Measurements from ENCODE around the gene HOXD4.

Gene HOXD4

DNA sequence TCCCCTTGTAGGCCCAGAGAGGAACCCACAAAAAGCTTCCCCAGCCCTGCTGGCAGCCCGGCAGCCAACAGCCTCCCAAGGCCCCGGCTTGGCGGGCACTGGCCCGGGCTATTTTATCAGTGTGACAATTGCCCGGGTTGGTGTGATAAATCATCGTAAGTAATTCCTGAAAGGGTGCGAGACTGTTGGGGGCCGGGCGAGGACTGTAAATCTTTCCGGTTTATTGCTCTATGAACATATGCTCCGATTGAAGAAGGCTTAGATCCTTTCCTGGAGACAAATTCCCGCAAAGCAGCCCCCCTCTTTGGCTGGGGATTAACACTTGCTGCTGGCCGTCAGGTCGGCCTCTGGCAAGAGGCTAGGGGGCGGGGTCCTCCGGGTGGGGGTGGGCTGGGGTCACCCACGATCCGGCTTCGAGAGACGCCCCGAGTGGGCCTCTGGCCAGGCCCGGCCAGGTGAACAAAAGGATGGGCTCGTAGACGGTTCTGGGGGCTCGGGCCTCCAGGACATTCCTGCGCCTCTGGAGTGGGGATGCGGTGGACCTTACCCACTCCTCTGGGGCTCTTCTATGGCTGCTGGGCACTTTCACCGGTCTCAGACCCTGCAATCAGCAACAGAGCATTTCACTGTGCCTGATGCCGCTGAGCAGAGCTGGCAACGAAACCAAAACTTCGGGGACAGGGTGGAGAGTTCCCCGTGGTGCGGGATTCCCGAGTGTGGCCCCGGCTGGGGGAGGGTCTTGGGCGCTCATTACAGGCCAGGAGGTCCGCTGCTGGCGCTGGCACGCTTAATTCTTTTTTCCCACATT lies 7.7 kb downstream of the HOXD4 start:
- peak; percentile 31 to 69 for DNase-seq

DNA sequence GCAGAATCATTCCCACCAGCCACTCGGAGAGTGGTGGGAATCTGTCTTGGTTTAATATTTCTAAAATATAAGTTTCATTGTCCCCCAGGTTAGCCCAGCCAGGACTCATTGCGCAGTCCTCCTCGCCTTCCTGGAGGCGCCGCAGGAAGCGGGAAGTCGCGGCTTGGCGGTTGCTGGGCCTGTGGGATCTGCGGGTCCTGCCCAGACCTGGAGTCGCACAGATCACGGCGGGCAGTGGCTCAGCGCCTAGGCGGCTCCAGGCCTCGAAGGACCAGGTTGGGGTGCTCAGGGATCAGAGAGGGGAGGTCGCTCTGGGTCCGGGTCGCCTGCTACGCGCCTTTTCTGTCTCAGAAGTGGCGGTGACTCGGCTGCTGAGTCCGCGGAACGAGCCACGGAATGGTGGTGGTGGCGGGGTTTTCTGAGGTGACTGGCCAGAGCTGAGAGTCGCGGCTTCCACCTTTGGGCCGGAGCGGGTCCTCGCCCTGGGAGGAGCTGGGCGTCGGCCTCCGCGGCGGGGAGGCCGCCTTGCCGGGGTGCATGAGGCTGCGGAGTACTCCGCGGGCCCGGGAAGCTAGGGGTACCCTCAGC lies 8.4 kb downstream of the HOXD4 start:
- DNase-seq = peak in 1 of 2 experiments; percentile 62

DNA sequence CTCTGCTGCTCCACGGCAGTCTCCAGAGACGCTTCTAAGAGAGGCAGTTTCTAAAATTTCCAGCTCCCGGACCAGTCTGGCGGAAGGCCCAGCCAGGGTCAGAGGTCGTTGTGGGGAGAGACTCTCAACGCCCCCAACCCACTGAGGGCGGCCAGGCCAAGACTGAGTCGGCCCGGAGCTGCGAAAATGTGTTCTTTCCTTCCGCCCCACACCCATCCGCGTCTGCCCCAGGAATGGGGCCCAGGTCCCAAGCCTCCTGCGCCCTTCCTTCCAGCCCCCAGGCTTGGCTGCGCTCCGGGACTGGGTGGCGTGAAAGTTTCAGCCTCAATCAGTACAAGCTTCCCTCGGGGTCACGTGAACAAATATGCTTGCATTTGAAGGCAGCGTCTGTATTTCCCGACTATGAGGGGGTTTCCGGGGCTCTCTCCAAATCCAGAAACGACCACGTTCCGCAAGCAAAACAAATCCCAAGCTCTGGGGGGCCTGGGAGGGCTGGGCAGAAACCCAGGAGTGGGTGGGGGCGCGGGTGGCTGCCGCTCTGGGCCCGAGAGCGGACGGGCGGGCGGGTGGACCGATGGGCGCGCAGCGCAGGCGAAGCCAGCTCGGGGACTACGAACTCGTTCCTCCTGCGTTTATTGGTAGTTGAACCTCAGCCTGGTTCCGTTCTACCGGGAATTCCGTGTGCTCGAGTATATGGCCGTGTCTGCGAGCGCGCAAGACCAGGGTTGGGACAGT lies 9.1 kb downstream of the HOXD4 start:
- peak; percentile 23 to 59 for DNase-seq

- DNase-seq = peak in 1 of 2 experiments; percentile 27
These were observed 9.9 kb downstream of the HOXD4 start for GRCh38 chr2:176160986-176161824.

- no peak for DNase-seq
These were observed 10.7 kb downstream of the HOXD4 start for GRCh38 chr2:176161825-176162626.

DNA sequence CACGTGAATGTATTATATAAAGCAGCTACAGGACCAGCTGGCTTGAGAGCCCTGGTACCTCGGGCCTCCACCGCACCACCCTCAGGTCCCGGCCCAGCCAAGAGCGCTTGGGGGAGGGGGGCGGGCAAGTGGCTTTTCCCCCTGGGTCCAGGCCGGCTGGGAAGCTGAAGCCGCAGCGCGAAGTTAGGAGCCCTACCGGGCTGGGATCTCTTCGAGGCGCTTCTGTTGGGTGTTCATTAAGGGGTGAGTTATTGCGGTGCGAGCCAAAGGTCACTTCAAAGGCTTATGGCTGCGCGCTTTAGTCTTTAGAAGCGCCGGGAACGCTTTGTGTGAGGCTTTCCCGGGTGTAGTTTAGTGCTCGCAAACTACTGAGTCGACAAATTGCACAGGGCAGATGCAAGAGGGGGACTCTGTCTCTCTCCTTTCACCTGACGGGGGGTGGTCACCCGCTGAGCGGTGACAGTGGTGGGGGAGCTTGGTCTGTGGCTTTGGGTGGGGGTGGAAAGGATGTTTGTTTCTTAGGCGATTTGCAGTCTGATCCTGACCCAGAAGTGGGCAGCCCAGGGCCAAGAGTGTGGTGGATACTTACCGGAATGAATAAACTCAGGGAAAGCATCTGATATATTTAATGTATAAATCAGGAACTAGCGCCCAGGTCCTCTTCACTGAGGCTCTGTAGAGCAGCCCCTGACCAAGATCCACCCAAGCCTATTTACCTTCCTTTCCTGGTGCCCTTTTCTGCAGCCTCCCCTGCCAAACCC lies 11.7 kb downstream of the HOXD4 start:
- no peak for DNase-seq

GRCh38 chr2:176163672-176164056 lies 12.3 kb downstream of the HOXD4 start:
- no peak for DNase-seq

GRCh38 chr2:176164201-176164600 lies 12.9 kb downstream of the HOXD4 start:
- no peak for DNase-seq

DNA sequence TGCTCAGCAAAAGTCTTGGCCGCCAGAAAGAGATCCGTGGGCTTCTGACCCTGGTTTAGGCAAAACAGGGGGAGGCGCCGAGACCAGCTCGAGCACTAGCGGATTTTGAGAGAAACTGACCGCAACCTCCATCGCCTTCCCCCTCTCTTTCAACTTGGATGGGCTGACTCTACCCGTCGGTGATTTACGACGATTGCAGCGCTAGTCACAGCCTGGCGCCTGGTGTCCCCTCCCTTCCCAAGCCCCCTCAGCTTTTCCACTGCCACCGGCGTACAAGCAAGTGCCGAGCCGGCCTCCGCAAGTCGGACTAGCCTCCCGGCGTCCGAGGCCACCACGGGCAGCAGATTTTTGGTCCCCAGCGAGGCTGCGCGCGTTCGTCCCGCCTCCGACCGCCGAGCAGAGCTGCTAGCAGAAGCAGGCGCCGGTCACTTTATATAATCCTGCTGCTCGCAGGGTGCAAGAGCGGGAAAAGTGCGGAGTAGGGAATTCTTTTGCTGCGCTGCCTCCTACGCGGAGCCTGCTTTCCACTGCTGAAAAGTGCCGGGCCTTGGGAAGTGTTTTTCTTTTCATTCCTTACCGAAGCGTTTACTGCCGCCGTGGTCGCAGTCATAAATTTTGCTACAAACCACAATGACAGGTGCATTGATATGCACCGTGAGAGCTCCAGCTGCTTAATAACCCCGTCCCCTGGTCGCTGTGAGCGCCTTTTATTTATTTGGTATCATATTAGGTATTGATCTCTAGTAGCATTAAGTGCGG lies 13.4 kb downstream of the HOXD4 start:
- no peak for DNase-seq

DNA sequence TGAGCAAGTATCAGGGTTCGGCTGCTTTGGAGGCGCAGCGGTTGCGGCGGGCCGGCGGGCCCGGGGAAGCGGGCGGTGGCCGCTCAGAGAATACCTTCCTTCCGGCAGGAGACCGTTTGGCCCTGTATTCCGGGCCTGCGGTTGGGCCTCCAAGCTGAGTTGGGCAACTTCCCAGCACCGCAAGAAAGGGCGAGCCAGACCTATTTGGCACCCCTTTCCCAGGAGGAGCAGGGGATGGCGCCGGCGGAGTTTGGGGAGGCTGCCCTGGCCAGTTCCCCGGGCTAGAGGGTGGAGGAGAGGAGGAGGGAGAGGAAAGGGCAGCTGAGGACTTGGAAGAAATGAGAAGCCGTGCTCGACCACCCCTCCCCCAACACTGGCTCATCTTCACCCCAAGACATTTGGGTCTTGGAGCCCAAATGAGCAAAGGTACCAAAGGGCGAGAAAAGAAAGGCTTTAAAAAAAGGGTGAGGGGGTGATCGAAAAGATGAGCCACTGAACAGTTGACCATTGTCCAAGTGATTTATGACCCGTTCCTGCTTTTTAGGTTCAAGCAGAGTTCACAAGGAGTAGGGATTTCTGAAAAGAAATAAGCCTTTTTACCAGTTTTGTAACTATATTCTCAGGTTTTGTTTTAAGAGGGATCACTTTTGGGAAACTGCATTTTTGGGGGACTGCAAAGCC lies 14.2 kb downstream of the HOXD4 start:
- DNase-seq = no peak

- no peak for DNase-seq
These were observed 14.9 kb downstream of the HOXD4 start for GRCh38 chr2:176166272-176166671.

GRCh38 chr2:176167398-176167797 lies 16.0 kb downstream of the HOXD4 start:
- no peak for DNase-seq

- DNase-seq = no peak
These were observed 17.8 kb downstream of the HOXD4 start for GRCh38 chr2:176169181-176169580.

DNA sequence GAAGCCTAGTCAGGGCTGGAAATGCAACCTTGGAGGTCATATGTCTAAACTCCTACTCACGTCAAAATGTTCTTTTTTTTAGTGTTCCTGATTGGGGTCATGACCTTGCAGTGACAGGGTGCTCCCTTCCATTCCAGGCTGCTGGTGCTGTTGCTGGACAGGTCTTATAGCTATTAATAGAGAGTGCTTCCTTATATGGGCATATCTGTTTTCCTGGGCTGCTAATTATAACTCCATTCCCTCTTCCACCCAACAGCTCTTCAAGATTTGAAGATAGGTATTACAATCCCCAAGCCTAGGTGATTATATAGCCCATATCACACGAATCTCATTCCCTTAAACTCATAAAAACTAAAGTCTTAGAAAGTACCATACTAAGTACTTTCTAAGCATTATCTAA lies 18.4 kb downstream of the HOXD4 start:
- DNase-seq = no peak

GRCh38 chr2:176170602-176171305 lies 19.4 kb downstream of the HOXD4 start:
- no peak for DNase-seq

GRCh38 chr2:176171351-176172006 lies 20.1 kb downstream of the HOXD4 start:
- DNase-seq = peak in 1 of 2 experiments; percentile 28

DNA sequence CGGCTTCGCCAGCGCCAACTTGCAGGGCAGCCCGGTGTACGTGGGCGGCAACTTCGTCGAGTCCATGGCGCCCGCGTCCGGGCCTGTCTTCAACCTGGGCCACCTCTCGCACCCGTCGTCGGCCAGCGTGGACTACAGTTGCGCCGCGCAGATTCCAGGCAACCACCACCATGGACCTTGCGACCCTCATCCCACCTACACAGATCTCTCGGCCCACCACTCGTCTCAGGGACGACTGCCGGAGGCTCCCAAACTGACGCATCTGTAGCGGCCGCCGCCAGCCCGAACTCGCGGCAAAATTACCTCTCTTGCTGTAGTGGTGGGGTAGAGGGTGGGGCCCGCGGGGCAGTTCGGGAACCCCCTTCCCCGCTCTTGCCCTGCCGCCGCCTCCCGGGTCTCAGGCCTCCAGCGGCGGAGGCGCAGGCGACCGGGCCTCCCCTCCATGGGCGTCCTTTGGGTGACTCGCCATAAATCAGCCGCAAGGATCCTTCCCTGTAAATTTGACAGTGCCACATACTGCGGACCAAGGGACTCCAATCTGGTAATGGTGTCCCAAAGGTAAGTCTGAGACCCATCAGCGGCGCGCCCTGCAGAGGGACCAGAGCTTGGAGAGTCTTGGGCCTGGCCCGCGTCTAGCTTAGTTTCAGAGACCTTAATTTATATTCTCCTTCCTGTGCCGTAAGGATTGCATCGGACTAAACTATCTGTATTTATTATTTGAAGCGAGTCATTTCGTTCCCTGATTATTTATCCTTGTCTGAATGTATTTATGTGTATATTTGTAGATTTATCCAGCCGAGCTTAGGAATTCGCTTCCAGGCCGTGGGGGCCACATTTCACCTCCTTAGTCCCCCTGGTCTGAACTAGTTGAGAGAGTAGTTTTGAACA lies 20.9 kb downstream of the HOXD4 start:
- DNase-seq = no peak
